H1 (cell line): ENCODE measurements around the gene PRKCD. TPM values are rescaled to one million over a fixed set of nuclear protein-coding genes. Genes with fewer than 3 reads are reported as not detected.

Experiments
- CTCF ChIA-PET: fragments of 300-600 bp; sonication (Branson Sonifier 250); formaldehyde crosslinking; loops from one replicate; lab custom pipeline; 2021; ENCODE audit not compliant: partially characterized antibody; lab: Charles Lee
- POLR2A ChIA-PET: fragments of 300-600 bp; sonication (Branson Sonifier 250); formaldehyde crosslinking; loops from one replicate; lab custom pipeline; 2021; ENCODE audit warnings: inconsistent platforms; ENCODE audit not compliant: partially characterized antibody; lab: Charles Lee
- DNase-seq, 2 experiments: peaks; one replicate each; pipeline versions ENCODE4 v3.0.0 to v3.0.0-alpha.2; 2010 to 2022; ENCODE audit warnings: low spot score in 2 of 2, low read depth in 1 of 2, mixed read lengths in 1 of 2
- FAIRE-seq: peaks from 2 replicates; lab custom pipeline; 2011; peaks lifted over from hg19 to GRCh38; lab: Jason Lieb, UNC
- H2AFZ ChIP-seq: 2 replicates; pipeline ENCODE4 v1.8.1; 2012; ENCODE audit warnings: low read length, inconsistent platforms
- H2AK5ac ChIP-seq: 2 replicates; pipeline ENCODE4 v1.6.1; 2013; ENCODE audit warnings: low read depth, low read length
- H2BK120ac ChIP-seq: replicated peaks from 2 replicates; pipeline ENCODE3; 2013; ENCODE audit warnings: low read depth, low read length, inconsistent platforms
- H2BK12ac ChIP-seq: 2 replicates; pipeline ENCODE4 v1.6.1; 2013; ENCODE audit warnings: low read depth, low read length
- H2BK15ac ChIP-seq: 2 replicates; pipeline ENCODE4 v1.6.1; 2013; ENCODE audit warnings: low read length
- H2BK20ac ChIP-seq: 2 replicates; pipeline ENCODE4 v1.6.1; 2013; ENCODE audit warnings: low read length
- H2BK5ac ChIP-seq: 2 replicates; pipeline ENCODE4 v1.6.1; 2013; ENCODE audit warnings: low read depth, low read length
- H3K14ac ChIP-seq: 2 replicates; pipeline ENCODE4 v1.6.1; 2013; ENCODE audit warnings: inconsistent platforms; ENCODE audit not compliant: insufficient read length
- H3K18ac ChIP-seq: 2 replicates; pipeline ENCODE4 v1.6.1; 2013; ENCODE audit warnings: low read length; ENCODE audit errors: extremely low read depth
- H3K23ac ChIP-seq: 2 replicates; pipeline ENCODE4 v1.6.1; 2013; ENCODE audit warnings: inconsistent platforms; ENCODE audit not compliant: insufficient read length
- H3K23me2 ChIP-seq: 2 replicates; pipeline ENCODE4 v1.6.1; 2013; ENCODE audit warnings: low read depth, low read length
- H3K27ac ChIP-seq: 2 replicates; pipeline ENCODE4 v1.6.1; 2011; ENCODE audit warnings: low read depth, low read length, inconsistent platforms
- H3K27me3 ChIP-seq, 4 experiments: replicated peaks in 1 of 4; 1 replicate in 1 of 4; 2 replicates in 3 of 4; pipeline versions ENCODE4 v1.6.1 to v1.8.1; 2011 to 2013; ENCODE audit warnings: low read length in 3 of 4, mild to moderate bottlenecking in 3 of 4, inconsistent platforms in 2 of 4, mixed read lengths in 2 of 4, moderate library complexity in 1 of 4; ENCODE audit not compliant: control insufficient read depth in 3 of 4, insufficient read depth in 3 of 4; ENCODE audit errors: extremely low read depth in 1 of 4
- H3K36me3 ChIP-seq, 4 experiments: 2 replicates each; pipeline versions ENCODE4 v1.6.1 to v1.8.1; 2011 to 2013; ENCODE audit warnings: mild to moderate bottlenecking in 4 of 4, low read length in 3 of 4, moderate library complexity in 2 of 4, control low read depth in 1 of 4, inconsistent platforms in 1 of 4; ENCODE audit not compliant: insufficient read depth in 4 of 4, control insufficient read depth in 2 of 4
- H3K4ac ChIP-seq: replicated peaks from 2 replicates; pipeline ENCODE3; 2013; ENCODE audit warnings: low read length, low read depth, mixed read lengths, inconsistent platforms; ENCODE audit not compliant: insufficient read length
- H3K4me1 ChIP-seq, 4 experiments: replicated peaks in 1 of 4; 1 replicate in 1 of 4; 2 replicates in 3 of 4; pipeline versions ENCODE4 v1.6.1 to v1.8.1; 2011 to 2013; ENCODE audit warnings: low read length in 3 of 4, inconsistent platforms in 2 of 4, mixed read lengths in 1 of 4; ENCODE audit not compliant: insufficient read depth in 4 of 4, control insufficient read depth in 3 of 4
- H3K4me2 ChIP-seq, 2 experiments: 2 replicates each; pipeline versions ENCODE4 v1.6.1 to v1.8.1; 2011 to 2013; ENCODE audit warnings: low read depth in 2 of 2, low read length in 2 of 2, control low read depth in 1 of 2, inconsistent platforms in 1 of 2, mild to moderate bottlenecking in 1 of 2; ENCODE audit not compliant: insufficient read depth in 1 of 2
- H3K4me3 ChIP-seq, 4 experiments: fragments of 200-600, 300-600 bp in 1 of 4; sonication (generic), shearing (Covaris generic), sonication (Bioruptor Twin) in 1 of 4; 2 replicates each; pipeline versions ENCODE4 v1.5.1 to v1.8.1; 2011 to 2016; ENCODE audit warnings: low read length in 4 of 4, low read depth in 3 of 4, control low read depth in 2 of 4, inconsistent platforms in 2 of 4, mild to moderate bottlenecking in 2 of 4, mixed read lengths in 1 of 4, moderate library complexity in 1 of 4; ENCODE audit not compliant: insufficient read depth in 2 of 4; ENCODE audit errors: extremely low read depth in 1 of 4
- H3K56ac ChIP-seq: replicated peaks from 2 replicates; pipeline ENCODE3; 2013; ENCODE audit warnings: low read depth, mild to moderate bottlenecking, mixed read lengths, low read length, inconsistent platforms; ENCODE audit not compliant: insufficient read length
- H3K79me1 ChIP-seq: 2 replicates; pipeline ENCODE4 v1.6.1; 2013; ENCODE audit warnings: low read depth, low read length, control low read depth
- H3K79me2 ChIP-seq, 2 experiments: 2 replicates each; pipeline versions ENCODE4 v1.6.1 to v1.8.1; 2012 to 2013; ENCODE audit warnings: low read length in 2 of 2, mild to moderate bottlenecking in 2 of 2, inconsistent platforms in 1 of 2; ENCODE audit not compliant: insufficient read depth in 2 of 2, control insufficient read depth in 1 of 2
- H3K9ac ChIP-seq, 4 experiments: replicated peaks in 1 of 4; 1 replicate in 1 of 4; 2 replicates in 3 of 4; pipeline versions ENCODE4 v1.6.1 to v1.8.1; 2011 to 2013; ENCODE audit warnings: low read depth in 3 of 4, low read length in 3 of 4, control low read depth in 2 of 4, mild to moderate bottlenecking in 2 of 4, moderate library complexity in 2 of 4, inconsistent platforms in 1 of 4; ENCODE audit errors: extremely low read depth in 1 of 4
- H3K9me3 ChIP-seq, 2 experiments: 2 replicates each; pipeline versions ENCODE4 v1.6.1 to v1.8.1; 2012 to 2013; ENCODE audit warnings: mild to moderate bottlenecking in 2 of 2, moderate library complexity in 2 of 2, control low read depth in 1 of 2, inconsistent platforms in 1 of 2, low read depth in 1 of 2, low read length in 1 of 2, mixed read lengths in 1 of 2; ENCODE audit not compliant: insufficient read depth in 2 of 2
- H4K20me1 ChIP-seq, 2 experiments: replicated peaks in 1 of 2; 2 replicates each; pipeline versions ENCODE3 to v1.8.1; 2011 to 2013; ENCODE audit warnings: inconsistent platforms in 2 of 2, low read length in 2 of 2, mild to moderate bottlenecking in 1 of 2; ENCODE audit not compliant: insufficient read depth in 2 of 2, control insufficient read depth in 1 of 2
- H4K5ac ChIP-seq: 2 replicates; pipeline ENCODE4 v1.6.1; 2013; ENCODE audit warnings: low read length, low read depth, mixed read lengths, inconsistent platforms; ENCODE audit not compliant: insufficient read length
- H4K8ac ChIP-seq: 2 replicates; pipeline ENCODE4 v1.8.0; 2013; ENCODE audit warnings: mild to moderate bottlenecking, moderate library complexity, low read length, inconsistent platforms; ENCODE audit not compliant: insufficient read depth; ENCODE audit errors: extremely low read depth
- H4K91ac ChIP-seq: replicated peaks from 2 replicates; pipeline ENCODE3; 2013; ENCODE audit warnings: low read length, mixed read lengths, inconsistent platforms; ENCODE audit not compliant: insufficient read length
- BCL11A ChIP-seq, 2 experiments: IDR thresholded peaks; one replicate each; pipeline ENCODE4 v1.6.1; 2011; ENCODE audit warnings: low read depth in 2 of 2, low read length in 2 of 2, mild to moderate bottlenecking in 2 of 2
- RFX5 ChIP-seq: IDR thresholded peaks from 2 replicates; pipeline ENCODE4 v1.6.1; 2011; ENCODE audit warnings: low read depth, low read length, improper control_type of control experiment, borderline replicate concordance
- RXRA ChIP-seq: IDR thresholded peaks from 2 replicates; pipeline ENCODE4 v1.6.1; 2011; ENCODE audit warnings: low read depth, mild to moderate bottlenecking, low read length, moderate library complexity; ENCODE audit not compliant: insufficient read depth
- WGBS, 2 experiments: shearing (Covaris generic) in 1 of 2; methylation state at CpG; one replicate each; pipeline versions ENCODE4 v1.1.6 to v1.1.7; 2013 to 2015; ENCODE audit warnings: low lambda C conversion rate in 2 of 2, mixed read lengths in 2 of 2, inconsistent platforms in 1 of 2, low coverage in 1 of 2, missing lambda C conversion rate in 1 of 2; ENCODE audit not compliant: insufficient replicate concordance in 2 of 2, insufficient coverage in 1 of 2, insufficient read length in 1 of 2; ENCODE audit errors: extremely low coverage in 1 of 2, missing lambda C conversion rate in 1 of 2; 5-methylcytosine and 5-hydroxymethylcytosine counted together
- polyA plus RNA-seq, 7 experiments: library from polyadenylated mRNA; depleted of rRNA in 3 of 7; stranded (reverse) in 5 of 7; unstranded in 2 of 7; fragments of >200 nt in 5 of 7; fragments of 200-250 nt in 2 of 7; gene quantifications; 1 replicate in 5 of 7; 2 replicates in 1 of 7; 4 replicates in 1 of 7; pipeline versions ENCODE4 v1.2.1 to v1.2.3, GENCODE V29; 2011 to 2013; ENCODE audit warnings: missing spikeins in 2 of 7, mixed read lengths in 2 of 7
- total RNA-seq: library from RNA; stranded (reverse); fragmentation: NEBNext Ultra II Directional; extraction: Animal tissue kit (Norgen Biotek cat#: 25700); gene quantifications from 2 replicates; pipeline ENCODE4 v1.2.1, GENCODE V29; 2021

The PRKCD gene
- total and polyA plus RNA-seq, 2 of the 8 experiments (the other 6 are each of a cell fraction or from before 2014, with no cell fraction given), result 22.6 to 23.9 TPM

DNA sequence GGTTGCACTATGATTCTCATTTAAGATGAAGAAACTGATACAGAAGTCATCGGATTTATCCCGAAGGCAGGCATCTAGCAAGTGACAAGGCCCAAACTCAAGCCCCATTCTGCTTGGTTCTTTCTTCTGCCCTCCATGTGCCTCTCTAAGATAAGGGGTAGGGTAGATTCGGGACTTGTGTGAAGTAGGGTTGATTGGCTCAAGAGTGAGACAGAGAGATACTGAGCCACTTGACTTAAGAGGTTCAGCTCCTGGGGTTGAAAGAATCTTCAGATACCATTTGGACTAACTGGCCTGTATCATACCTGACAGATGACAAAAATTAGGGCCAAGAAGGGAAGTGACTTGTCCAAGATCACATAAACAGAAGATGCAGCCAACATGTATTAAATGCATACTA lies 31.7 kb upstream of the PRKCD start:
- FAIRE-seq, result no peak
- CTCF ChIA-PET, result interaction anchor here (1.0 to 11.8 kb wide), 10 partner anchors 10 to 68 kb away, joined by 3 to 164 read pairs (median 4); no protein-coding TSS in a partner anchor
- no peak overlapping the region for H2AFZ ChIP-seq

More for the DNA sequence above, 31.7 kb upstream of the PRKCD start:
- peaks cover 0 to 14% of the 10 kb centered on the region in 2 experiments; a peak in 3 of 4 replicates for H3K79me2 ChIP-seq
- no peak overlapping the region for H2BK120ac ChIP-seq
- H3K23ac ChIP-seq, result no peak overlapping the region
- H3K4me1 ChIP-seq, result peaks cover 0 to 5% (median 3%) of the 10 kb centered on the region in 4 experiments; a peak in 3 of 7 replicates
- no peak overlapping the region for H3K18ac ChIP-seq
- H4K5ac ChIP-seq, result no peak overlapping the region
- no peak overlapping the region for H2BK12ac ChIP-seq
- WGBS, 2 experiments, result 94% methylated on average over 3 of the region's 3 CpGs; no CpG with 5 or more reads in 1 of the 2 experiments
- H3K56ac ChIP-seq, result no peak overlapping the region
- H2BK20ac ChIP-seq, result no peak overlapping the region
- H3K4ac ChIP-seq, result no peak overlapping the region
- no peaks in the 10 kb centered on the region for H3K9me3 ChIP-seq
- no peak overlapping the region for H2BK5ac ChIP-seq
- peak overlapping the region; percentile 88 to 89 for H3K4me2 ChIP-seq
- H2AK5ac ChIP-seq, result 0 out of 2 replicates have a peak overlapping the region, but pooled peaks have one; percentile 8
- peaks cover 0 to 14% (median 7%) of the 10 kb centered on the region in 4 experiments; a peak in 3 of 8 replicates for H3K36me3 ChIP-seq
- 0 out of 2 replicates have a peak overlapping the region, but pooled peaks have one; percentile 62 for H3K27ac ChIP-seq
- no peaks in the 10 kb centered on the region for H4K20me1 ChIP-seq
- H3K79me1 ChIP-seq, result 0 out of 2 replicates have a peak, but pooled peaks cover 2% of the 10 kb centered on the region
- H2BK15ac ChIP-seq, result no peak overlapping the region
- H3K4me3 ChIP-seq, result peak overlapping the region; percentile 88 to 94 (median 91)
- H3K9ac ChIP-seq, result peak overlapping the region; percentile 83 to 97 (median 87); a peak in 6 of 7 replicates
- POLR2A ChIA-PET, result interaction anchor here (0.7 to 3.7 kb wide), 8 partner anchors 10 to 751 kb away, joined by 3 to 18 read pairs (median 4); no protein-coding TSS in a partner anchor
- TF ChIP-seq RXRA (no peak), RFX5 (no peak), BCL11A (IDR thresholded peaks at IDR 0.05; ENCODE audit: low read depth in 2 of 2, low read length in 2 of 2) (no peak)
- no peak overlapping the region for H3K14ac ChIP-seq
- DNase-seq, result no peak
- no peaks in the 10 kb centered on the region for H3K27me3 ChIP-seq
- no peak overlapping the region for H4K91ac ChIP-seq
- H4K8ac ChIP-seq, result no peak overlapping the region
- peaks cover 7% of the 10 kb centered on the region for H3K23me2 ChIP-seq
